D721Med (cell line): ENCODE data around the gene GAMT.
A peak's percentile ranks its signal among the peaks of the same experiment; 100 is the strongest.

ENCODE experiments used
- DNase-seq: peaks from one replicate; pipeline ENCODE4 v3.0.0; 2011; ENCODE audit warnings: low spot score; ENCODE audit not compliant: insufficient read length
- FAIRE-seq: peaks from 2 replicates; lab custom pipeline; 2011; peaks lifted over from hg19 to GRCh38; lab: Jason Lieb, UNC
- CTCF ChIP-seq: IDR thresholded peaks from 2 replicates; pipeline ENCODE4 v1.5.1; 2012; ENCODE audit warnings: mild to moderate bottlenecking, control low read depth; ENCODE audit not compliant: insufficient read depth; ENCODE audit errors: missing control alignments

The GAMT gene

GRCh38 chr19:1410136-1410786 lies 8.9 kb upstream of the GAMT start:
- no peak for DNase-seq
- FAIRE-seq = no peak
- TF ChIP-seq CTCF = no peak

- no peak for DNase-seq
- no peak for FAIRE-seq
- TF ChIP-seq CTCF = no peak
Measured at GRCh38 chr19:1409204-1410005, 8.1 kb upstream of the GAMT start.

DNA sequence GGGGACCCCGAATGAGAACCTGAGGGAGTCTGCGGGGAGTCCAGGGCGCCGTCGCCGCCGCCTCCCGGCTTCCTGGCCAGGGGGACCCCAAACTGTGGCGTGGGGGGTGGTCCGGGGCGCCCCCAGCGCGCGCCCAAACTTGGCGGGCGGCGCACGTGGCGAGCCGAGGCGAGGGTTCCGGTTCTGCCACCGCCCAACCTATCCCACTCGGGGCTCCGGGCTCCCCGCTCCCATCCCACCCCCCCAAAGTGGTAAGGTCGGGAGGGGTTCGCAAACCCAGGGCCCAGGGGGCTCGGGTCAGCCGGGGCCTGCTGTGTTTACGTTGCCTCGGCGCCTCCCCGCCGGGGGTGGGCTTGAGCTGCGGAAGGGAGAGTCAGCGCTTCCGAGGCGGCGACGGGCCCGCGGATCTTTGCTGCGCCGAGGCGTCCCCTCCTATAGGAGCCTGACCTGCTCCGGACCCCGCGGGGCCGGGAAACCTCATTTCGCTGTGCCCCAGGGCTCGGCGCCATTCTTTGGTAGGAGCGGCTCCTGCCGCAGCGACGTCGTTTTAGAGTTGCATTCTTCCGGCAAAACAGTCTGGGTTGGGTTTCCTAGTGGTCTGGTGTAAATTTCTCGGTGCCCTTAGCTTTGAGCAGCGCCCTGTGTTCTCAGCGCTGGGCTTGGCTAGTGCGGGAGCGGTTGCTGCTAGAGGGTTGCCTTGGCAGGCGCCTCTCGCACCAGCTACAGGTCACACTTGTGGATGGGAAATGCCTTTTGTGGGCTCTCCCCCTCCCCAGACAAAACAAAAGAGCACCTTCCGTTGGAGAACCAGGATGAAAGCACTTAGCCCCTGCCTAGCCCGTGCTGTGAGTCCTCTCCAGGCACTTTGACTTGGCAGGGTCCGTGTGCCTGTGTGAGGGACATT lies 7.2 kb upstream of the GAMT start:
- FAIRE-seq (no peak), DNase-seq (no peak)
- no peak for TF ChIP-seq CTCF

DNA sequence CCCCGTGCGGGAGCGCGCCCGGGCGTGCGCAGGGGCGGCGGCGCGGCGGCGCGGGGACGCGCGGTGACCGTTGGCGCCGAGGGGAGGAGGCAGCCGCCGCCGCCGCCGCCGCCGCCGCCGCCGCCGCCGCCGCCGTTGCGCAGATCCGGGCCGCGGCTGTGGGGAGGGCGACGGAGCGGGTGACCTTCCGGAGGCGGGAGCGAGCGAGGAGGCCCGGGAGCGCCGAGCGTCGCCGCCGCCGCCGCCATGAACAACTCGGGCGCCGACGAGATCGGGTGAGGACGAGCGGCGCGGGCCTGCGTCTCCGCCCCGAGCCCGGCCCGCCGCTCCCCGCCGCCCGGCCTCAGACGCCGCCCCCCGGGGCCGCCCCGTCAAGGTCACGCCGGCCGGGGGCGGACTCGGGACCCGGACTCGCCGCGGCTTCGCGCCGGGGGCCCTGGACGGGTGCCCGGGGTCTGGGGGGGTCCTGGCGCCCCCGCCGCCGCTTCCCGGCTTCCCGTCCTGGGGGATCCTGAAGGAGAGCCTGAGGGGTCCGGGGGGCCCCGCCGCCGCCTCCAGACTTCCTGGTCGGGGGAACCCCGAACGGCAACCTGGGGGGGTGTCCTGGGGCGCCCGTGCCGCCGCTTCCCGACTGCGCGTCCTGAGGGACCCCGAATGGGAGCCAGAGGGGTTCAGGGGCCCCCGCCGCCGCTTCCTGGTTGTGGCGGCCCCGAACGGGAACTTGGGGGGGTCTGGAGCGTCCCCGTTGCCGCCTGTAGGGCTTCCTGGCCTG lies 6.4 kb upstream of the GAMT start, which contains the start of gene DAZAP1:
Gene DAZAP1 (plus strand): TSS at position 59 of the 772 bp plus-strand sequence. CDS start 188 bp downstream, at position 247.
- FAIRE-seq (no peak), DNase-seq (no peak)
- TF ChIP-seq CTCF = no peak

GRCh38 chr19:1406774-1407527 lies 5.6 kb upstream of the GAMT start:
- FAIRE-seq (no peak), DNase-seq (peak; percentile 96)
- TF ChIP-seq CTCF = no peak
